VCaP (cell line): ENCODE measurements around the gene ENTPD1.

Experiments
- H3K27ac ChIP-seq: fragments of 450-650 bp; 2 replicates; pipeline ENCODE4 v1.5.1; 2017
- TF ChIP-seq, protein P1 (sequence below): fragments of 450-650 bp; conservative IDR thresholded peaks from 2 replicates; pipeline ENCODE4 v1.5.1; 2017; ENCODE audit warnings: mild to moderate bottlenecking, moderate library complexity

The ENTPD1 gene

DNA sequence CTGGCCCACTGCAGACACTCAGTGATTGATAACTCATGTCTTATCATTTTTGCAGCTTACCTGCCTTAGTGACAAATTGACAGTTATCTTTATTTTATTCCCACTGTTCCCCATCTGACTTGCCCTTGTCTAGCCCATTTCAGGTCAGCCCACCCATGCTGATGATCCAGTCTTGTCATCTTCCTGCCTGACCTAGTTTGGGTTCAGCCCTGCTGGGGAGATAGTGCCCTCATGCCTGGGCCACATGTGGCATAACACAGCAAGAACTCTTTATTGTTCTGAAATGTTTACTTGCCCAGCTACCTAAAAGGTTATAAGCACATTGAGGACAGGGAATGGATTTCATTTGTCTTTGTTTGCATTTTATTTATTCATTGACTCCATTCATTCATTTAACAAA is 75.6 kb downstream of the ENTPD1 start:
- no peak overlapping the region for H3K27ac ChIP-seq
- TF ChIP-seq, protein P1, sequence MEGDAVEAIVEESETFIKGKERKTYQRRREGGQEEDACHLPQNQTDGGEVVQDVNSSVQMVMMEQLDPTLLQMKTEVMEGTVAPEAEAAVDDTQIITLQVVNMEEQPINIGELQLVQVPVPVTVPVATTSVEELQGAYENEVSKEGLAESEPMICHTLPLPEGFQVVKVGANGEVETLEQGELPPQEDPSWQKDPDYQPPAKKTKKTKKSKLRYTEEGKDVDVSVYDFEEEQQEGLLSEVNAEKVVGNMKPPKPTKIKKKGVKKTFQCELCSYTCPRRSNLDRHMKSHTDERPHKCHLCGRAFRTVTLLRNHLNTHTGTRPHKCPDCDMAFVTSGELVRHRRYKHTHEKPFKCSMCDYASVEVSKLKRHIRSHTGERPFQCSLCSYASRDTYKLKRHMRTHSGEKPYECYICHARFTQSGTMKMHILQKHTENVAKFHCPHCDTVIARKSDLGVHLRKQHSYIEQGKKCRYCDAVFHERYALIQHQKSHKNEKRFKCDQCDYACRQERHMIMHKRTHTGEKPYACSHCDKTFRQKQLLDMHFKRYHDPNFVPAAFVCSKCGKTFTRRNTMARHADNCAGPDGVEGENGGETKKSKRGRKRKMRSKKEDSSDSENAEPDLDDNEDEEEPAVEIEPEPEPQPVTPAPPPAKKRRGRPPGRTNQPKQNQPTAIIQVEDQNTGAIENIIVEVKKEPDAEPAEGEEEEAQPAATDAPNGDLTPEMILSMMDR = no peak

DNA sequence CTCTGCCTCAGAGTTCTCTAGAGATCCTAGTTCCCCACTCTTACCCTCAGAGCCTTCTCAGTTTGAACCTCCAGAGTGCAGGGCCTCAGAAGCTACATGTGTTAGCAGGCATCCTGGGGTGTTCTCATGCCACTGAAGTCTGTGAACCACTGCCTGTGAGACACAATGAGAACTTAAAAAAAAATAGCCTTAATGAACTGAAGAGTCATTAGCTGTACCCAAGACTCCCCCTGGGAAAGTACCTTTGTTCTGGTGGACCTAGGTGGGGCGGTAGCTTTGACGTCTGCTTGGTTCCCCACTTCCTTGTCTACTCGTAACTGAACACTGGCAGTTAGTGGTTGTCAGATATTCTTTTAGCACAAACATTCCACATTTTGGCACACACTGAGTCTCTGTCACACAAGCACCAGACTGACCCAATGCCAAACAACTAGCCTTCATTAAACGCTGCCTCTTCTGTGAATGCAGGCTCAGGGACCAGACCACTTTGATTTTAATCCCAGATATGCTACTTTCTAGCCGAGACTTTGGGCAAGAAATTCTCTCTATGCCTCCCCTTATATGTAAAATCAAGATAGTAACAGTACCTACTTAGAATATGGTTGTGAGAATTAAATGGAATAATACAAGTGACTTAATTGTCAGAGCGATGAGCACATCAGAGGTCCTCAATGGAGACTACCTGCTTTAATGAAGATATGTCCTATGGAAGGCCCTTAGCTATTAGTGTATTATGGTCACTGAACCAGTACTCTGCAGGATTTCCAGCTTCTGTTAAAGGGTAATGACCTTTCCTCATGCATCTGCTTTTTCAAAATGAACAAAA is 76.5 kb downstream of the ENTPD1 start:
- TF ChIP-seq, protein P1 = no peak
- no peak overlapping the region for H3K27ac ChIP-seq

DNA sequence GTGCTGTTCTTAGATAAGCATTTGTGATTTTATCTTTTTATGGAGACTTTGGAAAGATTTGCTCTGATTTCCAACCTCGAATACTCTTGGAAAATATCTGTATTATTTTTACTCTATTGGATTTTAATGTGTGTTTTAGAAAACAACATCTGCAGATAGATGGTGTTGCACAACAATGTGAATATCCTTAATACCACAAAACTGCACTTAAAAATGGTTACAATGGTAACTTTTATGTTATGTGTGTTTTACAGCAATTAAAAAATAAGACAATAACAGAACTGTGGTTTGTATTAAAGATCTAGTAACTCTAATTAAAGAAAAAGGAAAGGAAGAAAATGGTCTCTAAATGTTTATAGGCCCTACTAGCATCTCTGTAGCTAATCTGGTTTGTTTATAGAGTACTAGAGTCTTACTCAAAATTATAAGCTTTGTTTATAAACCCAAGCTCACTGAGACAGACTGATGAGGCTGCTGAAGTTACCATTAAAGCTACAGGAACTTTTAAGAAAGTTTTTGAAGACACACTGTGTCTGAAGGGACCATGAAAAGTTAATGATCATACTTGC is 77.2 kb downstream of the ENTPD1 start:
- TF ChIP-seq, protein P1 = no peak

GRCh38 chr10:95834406-95834805 is 78.4 kb downstream of the ENTPD1 start:
- no peak overlapping the region for H3K27ac ChIP-seq
- TF ChIP-seq, protein P1 = no peak

More for the DNA sequence above, 77.2 kb downstream of the ENTPD1 start:
- H3K27ac ChIP-seq = no peak overlapping the region

DNA sequence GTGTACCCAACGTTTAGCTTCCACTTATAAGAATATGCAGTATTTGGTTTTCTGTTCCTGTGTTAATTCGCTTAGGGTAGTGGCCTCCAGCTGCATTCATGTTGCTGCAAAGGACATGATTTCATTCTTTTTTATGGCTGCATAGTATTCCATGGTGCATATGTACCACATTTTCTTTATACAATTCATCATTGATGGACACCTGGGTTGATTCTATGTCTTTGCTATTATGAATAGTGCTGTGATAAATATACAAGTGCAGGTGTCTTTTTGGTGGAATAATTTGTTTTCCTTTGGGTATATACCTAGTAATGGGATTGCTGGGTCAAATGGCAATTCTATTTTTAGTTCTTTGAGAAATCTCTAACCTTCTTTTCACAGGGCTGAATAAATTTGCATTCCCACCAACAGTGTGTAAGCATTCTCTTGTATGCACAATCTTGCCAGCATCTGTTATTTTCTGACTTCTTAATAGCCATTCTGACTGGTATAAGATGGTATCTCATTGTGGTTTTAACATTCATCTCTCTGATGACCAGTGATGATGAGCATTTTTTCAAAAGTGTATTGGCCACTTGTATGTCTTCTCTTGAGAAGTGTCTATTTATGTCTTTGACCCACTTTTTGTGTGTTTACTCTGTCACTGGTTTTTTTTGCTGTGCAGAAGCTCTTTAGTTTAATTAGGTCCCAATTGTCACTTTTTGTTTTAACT is 79.3 kb downstream of the ENTPD1 start:
- TF ChIP-seq, protein P1 = no peak
- no peak overlapping the region for H3K27ac ChIP-seq

DNA sequence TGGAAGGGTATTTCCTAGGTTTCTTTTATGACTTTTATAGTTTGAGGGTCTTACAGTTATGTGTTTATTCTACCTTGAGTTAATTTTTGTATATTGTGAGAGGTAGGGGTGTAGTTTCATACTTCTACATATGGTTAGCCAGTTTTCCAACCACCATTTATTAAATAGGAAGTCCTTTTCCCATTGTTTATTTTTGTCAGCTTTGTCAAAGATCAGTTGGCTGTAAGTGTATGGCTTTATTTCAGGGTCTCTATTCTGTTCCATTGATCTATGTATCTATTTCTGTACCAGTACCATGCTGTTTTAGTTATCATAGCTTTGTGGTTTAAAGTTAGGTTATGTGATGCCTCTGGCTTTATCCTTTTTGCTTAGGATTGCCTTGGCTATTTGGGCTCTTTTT is 79.9 kb downstream of the ENTPD1 start:
- H3K27ac ChIP-seq = no peak overlapping the region
- TF ChIP-seq, protein P1 = no peak
